GM12875 (cell line): ENCODE results near the gene ZNF564.

Experiments
- H3K4me3 ChIP-seq: one replicate; pipeline ENCODE4 v1.5.1; 2011; ENCODE audit warnings: low read depth, low read length, control low read depth
- TF ChIP-seq, protein P1 (sequence below): IDR thresholded peaks from 2 replicates; pipeline ENCODE4 v1.5.1; 2011; ENCODE audit warnings: low read depth, mild to moderate bottlenecking, control low read depth, inconsistent platforms, low read length, moderate library complexity, borderline replicate concordance; ENCODE audit not compliant: insufficient read depth

The ZNF564 gene

DNA sequence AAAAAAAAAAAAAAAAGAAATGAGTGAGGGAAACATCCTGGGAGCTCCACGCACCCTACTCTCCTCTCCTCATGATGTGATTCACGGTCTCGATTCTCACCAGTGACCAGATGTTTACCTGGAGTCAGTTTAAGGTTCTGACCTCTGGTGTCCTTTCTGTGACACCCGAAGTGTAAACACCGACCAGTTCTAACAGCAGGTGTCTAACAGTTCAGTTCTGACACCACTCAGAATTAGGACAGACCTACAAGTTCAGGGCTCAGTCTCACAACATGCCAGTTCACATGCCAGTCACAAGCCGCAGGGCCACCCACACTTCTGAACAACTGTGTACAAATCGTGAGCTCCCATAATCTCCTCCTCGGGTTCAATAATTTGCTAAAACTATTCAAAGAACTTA lies 6.0 kb downstream of the ZNF564 start:
- H3K4me3 ChIP-seq = no peak overlapping the region
- TF ChIP-seq, protein P1, sequence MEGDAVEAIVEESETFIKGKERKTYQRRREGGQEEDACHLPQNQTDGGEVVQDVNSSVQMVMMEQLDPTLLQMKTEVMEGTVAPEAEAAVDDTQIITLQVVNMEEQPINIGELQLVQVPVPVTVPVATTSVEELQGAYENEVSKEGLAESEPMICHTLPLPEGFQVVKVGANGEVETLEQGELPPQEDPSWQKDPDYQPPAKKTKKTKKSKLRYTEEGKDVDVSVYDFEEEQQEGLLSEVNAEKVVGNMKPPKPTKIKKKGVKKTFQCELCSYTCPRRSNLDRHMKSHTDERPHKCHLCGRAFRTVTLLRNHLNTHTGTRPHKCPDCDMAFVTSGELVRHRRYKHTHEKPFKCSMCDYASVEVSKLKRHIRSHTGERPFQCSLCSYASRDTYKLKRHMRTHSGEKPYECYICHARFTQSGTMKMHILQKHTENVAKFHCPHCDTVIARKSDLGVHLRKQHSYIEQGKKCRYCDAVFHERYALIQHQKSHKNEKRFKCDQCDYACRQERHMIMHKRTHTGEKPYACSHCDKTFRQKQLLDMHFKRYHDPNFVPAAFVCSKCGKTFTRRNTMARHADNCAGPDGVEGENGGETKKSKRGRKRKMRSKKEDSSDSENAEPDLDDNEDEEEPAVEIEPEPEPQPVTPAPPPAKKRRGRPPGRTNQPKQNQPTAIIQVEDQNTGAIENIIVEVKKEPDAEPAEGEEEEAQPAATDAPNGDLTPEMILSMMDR = no peak

DNA sequence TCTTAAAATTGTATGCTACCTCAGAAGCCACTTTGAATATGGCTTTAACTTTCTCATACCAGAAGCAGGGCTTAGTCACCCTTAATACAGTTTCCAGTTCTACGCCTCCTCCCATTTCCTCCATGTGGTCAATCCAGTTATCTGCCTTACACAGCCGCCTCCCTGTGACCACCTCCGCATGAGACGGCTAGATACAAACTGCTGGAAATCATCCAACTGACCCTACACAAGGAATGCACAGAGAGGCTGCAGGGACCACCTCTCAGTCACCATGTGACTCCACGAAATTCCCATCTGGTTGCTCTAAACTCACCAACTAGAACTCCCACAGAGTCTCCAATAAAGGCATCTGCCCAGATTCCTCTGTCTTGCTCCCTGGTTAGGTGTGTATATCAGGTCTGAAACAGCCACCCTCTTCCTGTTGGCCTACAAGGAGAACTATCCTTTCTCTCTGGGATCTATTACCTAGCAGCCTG lies 6.8 kb downstream of the ZNF564 start:
- TF ChIP-seq, protein P1 = no peak
- H3K4me3 ChIP-seq = no peak overlapping the region

DNA sequence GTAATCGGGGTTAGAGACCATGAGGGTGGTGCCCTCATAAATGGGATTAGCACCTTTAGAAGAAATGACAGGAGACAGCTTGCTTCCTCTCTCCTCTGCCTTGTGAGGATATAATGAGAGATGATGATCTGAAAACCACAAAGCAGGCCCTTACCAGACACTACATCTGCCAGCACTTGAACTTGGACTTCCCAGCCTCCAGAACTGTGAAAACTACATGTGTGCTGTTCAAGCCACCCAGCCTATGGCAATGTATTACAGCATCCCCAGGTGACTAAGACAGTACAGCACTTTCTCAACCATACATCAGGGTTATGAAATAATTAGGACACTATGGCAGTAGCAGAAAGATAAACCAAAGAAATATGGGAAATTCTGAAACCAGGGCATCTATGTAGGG lies 7.4 kb downstream of the ZNF564 start:
- TF ChIP-seq, protein P1 = no peak
- H3K4me3 ChIP-seq = no peak overlapping the region

DNA sequence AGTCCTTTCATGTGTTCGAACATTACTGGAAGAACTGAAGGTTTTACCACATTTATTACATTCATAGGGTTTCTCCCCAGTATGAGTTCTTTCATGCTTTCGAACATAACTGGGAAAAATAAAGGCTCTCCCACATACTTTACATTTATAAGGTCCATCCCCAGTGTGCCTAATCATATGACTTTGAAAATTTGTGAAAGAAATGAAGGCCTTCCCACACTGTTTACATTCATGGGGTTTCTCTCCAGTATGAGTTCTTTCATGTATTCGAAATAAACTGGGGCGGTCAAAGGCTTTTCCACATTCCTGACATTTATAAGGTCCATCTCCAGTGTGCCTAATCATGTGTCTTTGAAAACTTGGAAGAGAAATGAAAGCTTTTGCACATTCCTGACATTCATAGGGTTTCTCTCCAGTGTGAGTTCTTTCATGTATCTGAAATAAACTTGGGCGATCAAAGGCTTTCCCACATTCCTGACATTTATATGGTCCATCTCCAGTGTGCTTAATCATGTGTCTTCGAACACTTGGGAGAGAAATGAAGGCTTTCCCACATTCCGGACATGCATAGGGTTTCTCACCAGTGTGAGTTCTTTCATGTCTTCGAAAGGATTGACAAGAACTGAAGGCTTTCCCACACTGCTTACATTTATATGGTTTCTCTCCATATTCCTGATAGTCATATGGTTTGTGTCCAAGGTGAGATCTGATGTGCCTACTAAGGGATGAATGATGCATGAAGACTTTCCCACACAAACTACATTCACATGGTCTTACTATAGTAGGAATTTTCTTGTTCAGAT lies 24.0 kb downstream of the ZNF564 start:
- TF ChIP-seq, protein P1 = no peak

DNA sequence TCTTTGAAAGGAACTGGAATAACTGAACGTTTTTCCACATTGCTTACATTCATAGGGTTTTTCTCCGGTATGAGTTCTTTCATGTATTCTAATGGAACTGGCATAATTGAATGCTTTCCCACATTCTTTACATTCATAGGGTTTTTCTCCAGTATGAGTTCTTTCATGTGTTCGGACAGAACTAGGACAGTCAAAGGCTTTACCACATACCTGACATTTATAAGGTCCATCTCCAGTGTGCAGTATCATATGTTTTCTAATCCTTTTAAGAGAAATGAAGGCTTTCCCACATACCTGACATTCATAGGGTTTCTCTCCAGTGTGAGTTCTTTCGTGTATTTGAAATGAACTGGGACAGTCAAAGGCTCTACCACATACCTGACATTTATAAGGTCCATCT lies 24.7 kb downstream of the ZNF564 start:
- H3K4me3 ChIP-seq = no peak overlapping the region
- TF ChIP-seq, protein P1 = no peak

More for the DNA sequence above, 24.0 kb downstream of the ZNF564 start:
- H3K4me3 ChIP-seq = no peak overlapping the region

DNA sequence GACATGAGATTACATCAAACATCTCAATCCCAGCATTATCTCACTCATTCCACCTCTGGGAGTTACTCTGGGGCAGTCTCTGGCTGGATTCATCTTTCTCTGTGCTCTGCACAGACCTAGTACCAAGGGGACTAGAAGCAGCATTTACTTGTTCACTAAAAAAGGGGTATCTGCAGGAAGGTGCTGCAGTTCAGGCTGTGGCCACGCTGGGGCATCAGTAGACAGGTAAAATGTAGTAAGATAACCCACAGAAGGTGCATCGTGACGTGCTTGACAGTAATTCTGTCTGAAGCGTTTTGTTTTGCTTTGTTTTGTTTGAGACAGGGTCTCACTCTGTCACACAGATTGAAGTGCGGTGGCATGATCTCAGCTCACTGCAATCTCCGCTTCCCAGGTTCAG lies 29.3 kb downstream of the ZNF564 start:
- no peak overlapping the region for H3K4me3 ChIP-seq
- TF ChIP-seq, protein P1 = 0 out of 2 replicates have a peak, but pooled peaks have one; percentile 6

DNA sequence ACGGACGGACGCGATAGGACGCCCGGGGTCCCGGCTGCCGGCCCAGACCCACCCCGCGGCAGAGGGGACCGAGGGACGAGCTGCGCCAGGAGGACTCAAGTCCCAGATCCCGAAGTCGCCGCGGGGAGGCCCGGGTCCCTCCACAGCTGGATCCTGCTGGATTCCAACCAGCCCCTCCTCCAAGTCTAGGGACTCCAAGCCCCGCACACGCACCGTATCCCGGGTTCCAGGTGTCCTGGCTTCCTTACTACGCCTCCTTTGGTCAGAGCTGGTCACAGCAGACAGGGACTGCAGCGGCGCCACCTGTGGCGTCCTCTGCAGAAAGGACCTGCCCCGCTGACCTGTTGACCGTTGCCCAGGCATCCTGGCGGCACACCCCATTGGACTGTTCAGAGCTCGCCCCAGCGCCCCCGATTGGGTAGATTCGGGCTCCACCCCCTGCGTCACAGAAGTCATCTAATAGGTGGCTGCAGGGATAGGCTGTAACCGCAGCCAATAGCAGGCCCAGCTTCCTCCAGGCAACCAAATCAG lies 37.7 kb downstream of the ZNF564 start:
- TF ChIP-seq, protein P1 = no peak

More for the DNA sequence above, 37.7 kb downstream of the ZNF564 start:
- no peak overlapping the region for H3K4me3 ChIP-seq
